Measurements from ENCODE around the gene EGLN2. TPM values are rescaled to one million over a fixed set of nuclear protein-coding genes. Genes with fewer than 3 reads are reported as not detected.
"Not testable (repeated sequence)": the region's sequence is repeated elsewhere in the genome, so short reads cannot be mapped to it uniquely, and the experiment has no call there.

Gene EGLN2
- total and polyA plus RNA-seq, 2 donors (not counting 3 experiments of a cell fraction or from before 2014, with no cell fraction given): 118 to 152 TPM

DNA sequence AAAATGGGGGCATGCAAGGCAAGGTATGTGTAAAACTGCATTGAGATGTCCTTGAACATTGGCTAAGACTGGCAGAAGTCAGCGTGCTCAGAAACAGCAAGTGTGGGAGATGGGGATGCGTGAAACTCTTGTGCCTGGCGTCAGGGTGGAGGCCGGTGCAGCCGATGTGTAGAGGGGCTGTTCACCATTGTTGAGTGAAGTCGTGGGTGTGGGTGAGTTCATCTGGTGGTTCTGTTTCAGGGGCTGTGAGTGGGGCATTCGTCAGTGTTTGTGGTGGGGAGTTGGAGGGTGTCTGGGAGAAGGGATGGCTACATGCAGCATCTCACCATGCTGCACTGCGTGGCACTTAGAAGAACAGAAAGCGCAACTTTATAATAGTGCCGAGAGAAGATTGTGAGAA is 35.0 kb upstream of the EGLN2 start:
- no peak overlapping the region for H3K4me3 ChIP-seq (replicated peaks in 1 of 3; ENCODE audit: insufficient read depth in 1 of 3, low read depth in 1 of 3, low read length in 3 of 3)
- dilution Hi-C loops (cut with MboI; ENCODE audit: extremely low pct_ligation_motif_present, low sequenced_read_pairs) (no loop called here), intact Hi-C loops (cut with micrococcal nuclease) (no loop called here)
- TF ChIP-seq JUN (IDR thresholded peaks at IDR 0.05; ENCODE audit: borderline replicate concordance, insufficient read depth, insufficient read length, low read depth) (no peak), POLR2A (IDR thresholded peaks at IDR 0.05; ENCODE audit: low read depth, low read length) (no peak), GATA2 (IDR thresholded peaks at IDR 0.05; ENCODE audit: insufficient read depth, insufficient read length, low read depth, low read length) (no peak), POLR2AphosphoS5 (IDR thresholded peaks at IDR 0.05; ENCODE audit: insufficient read depth, low read depth, low read length) (no peak), EZH2 (IDR thresholded peaks at IDR 0.05; ENCODE audit: borderline replicate concordance, low read depth, low read length, severe bottlenecking) (no peak), MYC (IDR thresholded peaks at IDR 0.05; ENCODE audit: low read depth, low read length) (no peak), FOS (IDR thresholded peaks at IDR 0.05; ENCODE audit: borderline replicate concordance, insufficient read depth, low read length) (no peak)
- TF ChIP-seq, protein P1, sequence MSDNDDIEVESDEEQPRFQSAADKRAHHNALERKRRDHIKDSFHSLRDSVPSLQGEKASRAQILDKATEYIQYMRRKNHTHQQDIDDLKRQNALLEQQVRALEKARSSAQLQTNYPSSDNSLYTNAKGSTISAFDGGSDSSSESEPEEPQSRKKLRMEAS (IDR thresholded peaks at IDR 0.05; ENCODE audit: insufficient read depth, insufficient read length): no peak
- TF ChIP-seq, protein P2, sequence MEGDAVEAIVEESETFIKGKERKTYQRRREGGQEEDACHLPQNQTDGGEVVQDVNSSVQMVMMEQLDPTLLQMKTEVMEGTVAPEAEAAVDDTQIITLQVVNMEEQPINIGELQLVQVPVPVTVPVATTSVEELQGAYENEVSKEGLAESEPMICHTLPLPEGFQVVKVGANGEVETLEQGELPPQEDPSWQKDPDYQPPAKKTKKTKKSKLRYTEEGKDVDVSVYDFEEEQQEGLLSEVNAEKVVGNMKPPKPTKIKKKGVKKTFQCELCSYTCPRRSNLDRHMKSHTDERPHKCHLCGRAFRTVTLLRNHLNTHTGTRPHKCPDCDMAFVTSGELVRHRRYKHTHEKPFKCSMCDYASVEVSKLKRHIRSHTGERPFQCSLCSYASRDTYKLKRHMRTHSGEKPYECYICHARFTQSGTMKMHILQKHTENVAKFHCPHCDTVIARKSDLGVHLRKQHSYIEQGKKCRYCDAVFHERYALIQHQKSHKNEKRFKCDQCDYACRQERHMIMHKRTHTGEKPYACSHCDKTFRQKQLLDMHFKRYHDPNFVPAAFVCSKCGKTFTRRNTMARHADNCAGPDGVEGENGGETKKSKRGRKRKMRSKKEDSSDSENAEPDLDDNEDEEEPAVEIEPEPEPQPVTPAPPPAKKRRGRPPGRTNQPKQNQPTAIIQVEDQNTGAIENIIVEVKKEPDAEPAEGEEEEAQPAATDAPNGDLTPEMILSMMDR (IDR thresholded peaks at IDR 0.05; ENCODE audit: extremely low read depth in 1 of 2, insufficient read depth in 1 of 2, low read depth in 1 of 2, low read length in 2 of 2): no peak
- no peak overlapping the region for H2AFZ ChIP-seq (ENCODE audit: low read depth, low read length)
- H3K4me2 ChIP-seq (ENCODE audit: insufficient read depth, low read length): no peak overlapping the region
- no peaks in the 10 kb centered on the region for H3K27me3 ChIP-seq (ENCODE audit: control insufficient read depth in 2 of 2, insufficient read depth in 2 of 2, low read length in 2 of 2)
- FAIRE-seq (no peak), DNase-seq (ENCODE audit: low read depth, low spot score) (no peak)
- no peaks in the 10 kb centered on the region for H3K9me3 ChIP-seq (replicated peaks; ENCODE audit: control insufficient read depth, insufficient read depth, low read length)
- peaks cover 16% of the 10 kb centered on the region for H3K79me2 ChIP-seq (ENCODE audit: control insufficient read depth, insufficient read depth, low read length)
- no peak overlapping the region for H3K27ac ChIP-seq (ENCODE audit: insufficient read depth, low read depth, low read length)
- H3K9ac ChIP-seq (replicated peaks; ENCODE audit: extremely low read depth, insufficient read depth, low read length): no peak overlapping the region
- ChIA-PET POLR2A (no interaction called here), CTCF (no interaction called here)
- no TSS peak for BruUV-seq (replicated peaks)
- H4K20me1 ChIP-seq (replicated peaks; ENCODE audit: control insufficient read depth, extremely low read depth, insufficient read depth, low read length): no peaks in the 10 kb centered on the region
- H3K9me1 ChIP-seq (replicated peaks; ENCODE audit: control insufficient read depth, extremely low read depth, insufficient read depth, low read length): no peaks in the 10 kb centered on the region
- H3K36me3 ChIP-seq (ENCODE audit: control insufficient read depth in 2 of 2, extremely low read depth in 1 of 2, insufficient read depth in 2 of 2, low read length in 2 of 2): peaks cover 25 to 57% of the 10 kb centered on the region in 2 experiments
- peaks cover 18% of the 10 kb centered on the region for H3K4me1 ChIP-seq (ENCODE audit: control insufficient read depth, extremely low read depth, insufficient read depth, low read length)

DNA sequence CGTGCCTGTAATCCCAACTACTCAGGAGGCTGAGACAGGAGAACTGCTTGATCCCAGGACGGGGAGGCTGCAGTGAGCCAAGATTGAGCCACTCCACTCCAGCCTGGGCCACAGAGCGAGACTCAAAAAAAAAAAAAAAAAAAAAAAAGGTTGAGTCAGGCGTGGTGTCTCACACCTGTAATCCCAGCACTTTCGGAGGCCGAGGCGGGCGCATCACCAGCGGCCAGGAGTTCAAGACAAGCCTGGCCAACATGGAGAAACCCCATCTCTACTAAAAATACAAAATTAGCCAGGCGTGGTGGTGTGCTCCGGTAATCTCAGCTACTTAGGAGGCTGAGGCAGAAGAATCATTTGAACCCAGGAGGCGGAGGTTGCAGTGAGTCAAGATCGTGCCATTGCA is 32.6 kb upstream of the EGLN2 start:
- H3K9me1 ChIP-seq (replicated peaks; ENCODE audit: control insufficient read depth, extremely low read depth, insufficient read depth, low read length); DNase-seq (ENCODE audit: low read depth, low spot score); BruUV-seq (replicated peaks); intact Hi-C loops (cut with micrococcal nuclease); H3K4me1 ChIP-seq (ENCODE audit: control insufficient read depth, extremely low read depth, insufficient read depth, low read length); FAIRE-seq; H3K79me2 ChIP-seq (ENCODE audit: control insufficient read depth, insufficient read depth, low read length); H2AFZ ChIP-seq (ENCODE audit: low read depth, low read length); H3K4me3 ChIP-seq (replicated peaks in 1 of 3; ENCODE audit: insufficient read depth in 1 of 3, low read depth in 1 of 3, low read length in 3 of 3); H3K27me3 ChIP-seq (ENCODE audit: control insufficient read depth in 2 of 2, insufficient read depth in 2 of 2, low read length in 2 of 2); dilution Hi-C loops (cut with MboI; ENCODE audit: extremely low pct_ligation_motif_present, low sequenced_read_pairs); H4K20me1 ChIP-seq (replicated peaks; ENCODE audit: control insufficient read depth, extremely low read depth, insufficient read depth, low read length); H3K4me2 ChIP-seq (ENCODE audit: insufficient read depth, low read length); H3K9ac ChIP-seq (replicated peaks; ENCODE audit: extremely low read depth, insufficient read depth, low read length); H3K9me3 ChIP-seq (replicated peaks; ENCODE audit: control insufficient read depth, insufficient read depth, low read length); H3K27ac ChIP-seq (ENCODE audit: insufficient read depth, low read depth, low read length): not testable (repeated sequence)
- peaks cover 15 to 41% of the 10 kb centered on the region in 2 experiments for H3K36me3 ChIP-seq (ENCODE audit: control insufficient read depth in 2 of 2, extremely low read depth in 1 of 2, insufficient read depth in 2 of 2, low read length in 2 of 2)
- CTCF ChIA-PET: interaction anchor here (0.7 to 1.5 kb wide), 3 partner anchors 10 to 40 kb away, joined by 3 to 4 read pairs (median 4); no protein-coding TSS in a partner anchor
- POLR2A ChIA-PET: interaction anchor here (1.2 kb wide), 1 partner anchor 12 kb away, joined by 3 read pairs; no protein-coding TSS in a partner anchor

All from endothelial cell of umbilical vein (primary cell).